GM12872 (cell line): ENCODE results near the gene PLXNA2.

Experiments
- TF ChIP-seq, protein P1 (sequence below): IDR thresholded peaks from 3 replicates; pipeline ENCODE4 v1.5.1; 2011; ENCODE audit warnings: low read depth, mild to moderate bottlenecking, low read length, moderate library complexity; ENCODE audit not compliant: insufficient read depth

Gene PLXNA2

GRCh38 chr1:207973898-207974568 is 270.2 kb downstream of the PLXNA2 start:
- TF ChIP-seq, protein P1, sequence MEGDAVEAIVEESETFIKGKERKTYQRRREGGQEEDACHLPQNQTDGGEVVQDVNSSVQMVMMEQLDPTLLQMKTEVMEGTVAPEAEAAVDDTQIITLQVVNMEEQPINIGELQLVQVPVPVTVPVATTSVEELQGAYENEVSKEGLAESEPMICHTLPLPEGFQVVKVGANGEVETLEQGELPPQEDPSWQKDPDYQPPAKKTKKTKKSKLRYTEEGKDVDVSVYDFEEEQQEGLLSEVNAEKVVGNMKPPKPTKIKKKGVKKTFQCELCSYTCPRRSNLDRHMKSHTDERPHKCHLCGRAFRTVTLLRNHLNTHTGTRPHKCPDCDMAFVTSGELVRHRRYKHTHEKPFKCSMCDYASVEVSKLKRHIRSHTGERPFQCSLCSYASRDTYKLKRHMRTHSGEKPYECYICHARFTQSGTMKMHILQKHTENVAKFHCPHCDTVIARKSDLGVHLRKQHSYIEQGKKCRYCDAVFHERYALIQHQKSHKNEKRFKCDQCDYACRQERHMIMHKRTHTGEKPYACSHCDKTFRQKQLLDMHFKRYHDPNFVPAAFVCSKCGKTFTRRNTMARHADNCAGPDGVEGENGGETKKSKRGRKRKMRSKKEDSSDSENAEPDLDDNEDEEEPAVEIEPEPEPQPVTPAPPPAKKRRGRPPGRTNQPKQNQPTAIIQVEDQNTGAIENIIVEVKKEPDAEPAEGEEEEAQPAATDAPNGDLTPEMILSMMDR, result no peak

DNA sequence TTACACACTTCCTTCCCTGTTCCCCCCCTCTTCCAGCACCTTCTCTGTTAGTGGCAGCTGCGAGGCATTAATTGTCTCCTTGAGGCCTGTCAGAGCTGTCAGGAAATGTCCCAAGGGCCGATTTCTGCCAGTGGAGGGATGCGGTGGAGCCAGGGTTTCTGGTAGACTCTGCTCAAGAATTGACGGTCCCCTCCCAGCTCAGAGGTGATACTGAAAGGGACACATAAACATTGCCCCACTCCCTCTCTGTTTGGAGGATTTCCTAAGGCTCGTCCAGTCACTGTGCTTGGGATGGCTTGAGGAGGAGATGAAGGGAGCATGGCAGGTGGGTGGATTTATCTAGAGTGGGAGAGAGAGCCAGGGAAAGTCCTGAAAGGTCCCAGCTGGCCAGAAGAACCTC is 271.8 kb downstream of the PLXNA2 start:
- TF ChIP-seq, protein P1, result no peak
